HG03064 (cell line): Measurements from ENCODE around the gene AOPEP.
A peak's percentile ranks its signal among the peaks of the same experiment; 100 is the strongest.
"Not testable (repeated sequence)": the region's sequence is repeated elsewhere in the genome, so short reads cannot be mapped to it uniquely, and the experiment has no call there.

Source experiments
- ATAC-seq: cut with Tn5 transposase; IDR thresholded peaks from one replicate; pipeline ENCODE4 v1.9.1; 2021; ENCODE audit warnings: low read depth; ENCODE audit not compliant: unreplicated experiment

The AOPEP gene

GRCh38 chr9:94829380-94830070 lies 103.0 kb downstream of the AOPEP start:
- ATAC-seq, result no peak

GRCh38 chr9:94830071-94830604 lies 103.6 kb downstream of the AOPEP start:
- ATAC-seq, result not testable (repeated sequence)

DNA sequence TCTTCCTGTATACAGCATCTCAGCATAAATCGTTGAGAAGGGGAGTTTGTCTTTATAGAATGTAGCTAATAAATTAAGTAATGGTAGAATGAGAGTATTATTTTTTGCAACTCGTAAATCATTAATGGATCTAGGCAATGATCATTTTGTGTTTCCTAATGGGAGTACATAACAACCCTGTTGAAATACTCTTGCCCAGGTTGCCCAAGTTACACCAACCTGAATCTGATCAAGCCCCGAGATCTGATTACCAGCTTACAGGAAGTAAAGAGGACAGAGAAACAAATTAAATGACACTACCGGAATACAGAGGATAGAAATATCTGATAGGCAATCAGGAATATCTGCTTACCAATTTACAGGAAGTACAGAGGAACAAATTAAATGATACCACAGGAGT lies 107.3 kb downstream of the AOPEP start:
- no peak for ATAC-seq

GRCh38 chr9:94837404-94837803 lies 110.9 kb downstream of the AOPEP start:
- no peak for ATAC-seq

DNA sequence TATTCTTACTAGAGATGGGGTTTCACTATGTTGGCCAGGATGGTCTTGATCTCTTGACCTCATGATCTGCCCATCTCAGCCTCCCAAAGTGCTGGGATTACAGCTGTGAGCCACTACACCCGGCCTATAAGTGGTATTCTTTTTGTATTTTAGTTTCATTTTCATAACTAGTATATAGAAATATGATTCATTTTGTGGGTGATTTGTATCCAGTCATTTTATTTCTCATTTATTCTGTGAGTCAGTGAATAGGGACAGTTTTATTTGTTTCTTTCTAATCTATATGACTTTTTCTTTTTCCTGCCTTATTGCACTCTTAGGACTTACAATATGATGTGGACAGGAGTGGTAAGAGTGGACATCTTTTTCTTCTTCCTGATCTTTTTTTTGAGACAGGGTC lies 112.9 kb downstream of the AOPEP start:
- ATAC-seq, result no peak

GRCh38 chr9:94840738-94841137 lies 114.2 kb downstream of the AOPEP start:
- no peak for ATAC-seq

- no peak for ATAC-seq
Observed at GRCh38 chr9:94843134-94843533, 116.6 kb downstream of the AOPEP start.

DNA sequence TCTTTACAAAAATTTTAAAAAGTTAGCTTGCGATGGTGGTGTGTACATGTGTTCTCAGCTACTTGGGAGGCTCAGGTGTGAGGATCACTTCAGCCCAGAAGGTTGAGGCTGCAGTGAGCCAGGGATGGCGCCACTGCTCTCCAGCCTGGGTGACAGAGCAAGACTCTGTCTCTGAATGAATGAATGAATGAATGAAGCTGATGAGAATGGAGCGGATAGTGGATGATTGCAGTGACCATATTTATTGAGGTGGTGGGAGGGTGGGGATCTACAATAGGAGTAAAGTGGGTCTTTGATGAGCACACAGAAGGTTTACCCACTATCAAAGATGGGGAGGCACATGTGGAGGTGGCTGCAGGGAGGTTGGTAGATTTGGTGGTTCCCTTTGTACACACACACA lies 120.2 kb downstream of the AOPEP start:
- no peak for ATAC-seq

DNA sequence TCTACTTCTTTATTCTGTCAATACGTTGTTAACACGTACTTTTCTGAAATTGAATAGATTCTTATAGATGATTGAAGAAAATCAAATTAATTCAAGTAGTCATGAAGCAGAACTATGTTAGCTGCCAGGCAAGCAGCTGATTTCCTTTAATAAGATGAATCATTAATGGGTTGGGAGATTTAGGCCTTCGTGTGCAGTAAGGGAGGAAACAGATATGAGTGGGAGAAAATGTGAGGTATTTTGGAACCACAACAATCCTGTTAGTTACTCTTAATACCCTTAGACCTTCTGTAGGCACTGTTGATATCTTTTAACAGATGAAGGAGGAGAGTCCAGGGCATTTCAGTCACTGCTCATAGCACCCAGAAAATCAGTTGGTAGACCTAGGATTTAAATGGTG lies 121.0 kb downstream of the AOPEP start:
- ATAC-seq, result no peak

GRCh38 chr9:94848791-94849190 lies 122.3 kb downstream of the AOPEP start:
- not testable (repeated sequence) for ATAC-seq

DNA sequence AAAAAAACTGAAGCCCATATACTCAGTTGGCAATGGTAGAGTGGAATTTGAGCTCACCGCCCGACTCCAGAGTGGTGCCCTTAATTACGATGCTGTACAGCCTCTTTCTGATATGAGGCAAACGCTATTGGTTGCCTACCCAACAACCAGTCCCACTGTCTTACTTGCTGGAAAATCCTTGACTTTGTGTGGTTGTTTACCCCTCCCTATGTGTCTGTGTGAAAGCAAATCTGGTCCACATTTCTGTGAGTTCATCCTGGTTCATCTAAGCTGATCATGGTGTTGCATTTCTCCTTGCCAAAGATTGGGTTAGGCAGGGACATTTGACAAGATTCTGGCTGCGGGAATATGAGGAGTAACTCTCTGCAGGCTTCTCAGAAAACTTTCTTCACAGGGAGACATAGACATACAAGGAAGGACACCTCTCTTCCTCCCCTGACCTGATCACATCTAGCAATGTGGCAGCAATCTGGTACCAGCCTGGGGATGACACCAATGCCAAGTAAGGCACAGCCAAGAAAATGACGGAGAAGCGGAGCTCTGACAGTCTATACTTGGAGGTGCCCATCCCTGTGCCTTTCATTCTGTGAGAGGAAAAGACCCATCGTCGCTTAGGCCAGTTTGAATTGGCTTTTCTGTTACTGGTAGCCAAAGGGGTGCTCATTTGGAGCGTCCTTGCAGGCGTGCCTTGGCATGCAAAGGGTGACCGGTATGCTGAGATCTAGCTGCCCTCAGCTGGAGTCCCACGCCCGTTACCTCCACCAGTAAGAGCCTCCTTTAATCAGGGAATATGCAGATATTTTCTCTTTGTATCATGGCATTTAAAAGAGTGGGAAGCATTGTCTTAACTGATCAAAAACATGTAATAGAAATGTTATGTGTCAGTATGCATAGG lies 124.3 kb downstream of the AOPEP start:
- ATAC-seq, result no peak

DNA sequence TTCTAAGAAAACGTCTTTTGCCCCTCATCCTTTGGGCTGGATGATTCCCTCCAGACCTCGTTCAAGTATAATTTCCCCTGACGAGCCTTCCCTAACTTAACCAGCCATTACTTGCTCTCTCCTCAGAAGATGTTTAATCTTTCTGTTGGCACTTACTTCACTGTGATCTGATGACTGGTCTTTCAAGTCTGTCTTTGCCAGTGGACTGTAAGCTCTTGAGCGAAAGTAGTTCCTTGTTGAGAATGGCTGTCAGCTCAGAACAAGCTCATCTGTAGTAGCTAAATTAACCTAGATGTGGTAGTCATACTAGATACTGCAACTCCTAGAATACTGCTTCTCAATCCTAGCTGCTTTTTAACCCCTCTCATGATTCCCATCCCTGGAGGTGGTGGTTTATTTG lies 125.0 kb downstream of the AOPEP start:
- no peak for ATAC-seq

- ATAC-seq, result no peak
Observed at GRCh38 chr9:94851892-94852291, 125.4 kb downstream of the AOPEP start.

DNA sequence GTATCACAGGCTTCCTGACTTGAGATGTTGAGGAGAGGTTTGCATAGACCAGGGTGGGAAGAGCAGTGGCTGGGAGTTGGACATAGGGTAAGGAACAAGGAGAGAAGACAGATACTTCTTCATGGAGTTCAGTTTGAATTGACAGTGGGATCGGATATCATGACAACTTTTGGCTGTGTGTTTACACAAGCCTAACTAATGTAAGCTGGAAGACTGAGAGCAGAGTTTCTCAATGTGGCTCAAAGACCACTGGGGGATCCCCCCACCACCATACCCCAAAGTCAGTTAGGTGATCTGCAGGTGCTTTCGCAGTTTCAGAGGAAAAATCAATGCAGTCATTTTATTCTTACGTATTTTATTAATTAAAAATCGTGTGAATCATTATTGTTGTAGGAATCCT lies 125.9 kb downstream of the AOPEP start:
- no peak for ATAC-seq

- no peak for ATAC-seq
Observed at GRCh38 chr9:94853887-94854286, 127.4 kb downstream of the AOPEP start.

GRCh38 chr9:94855903-94856302 lies 129.4 kb downstream of the AOPEP start:
- ATAC-seq, result no peak

GRCh38 chr9:94857791-94858190 lies 131.3 kb downstream of the AOPEP start:
- ATAC-seq, result no peak

- ATAC-seq, result no peak
Observed at GRCh38 chr9:94859226-94859625, 132.7 kb downstream of the AOPEP start.

DNA sequence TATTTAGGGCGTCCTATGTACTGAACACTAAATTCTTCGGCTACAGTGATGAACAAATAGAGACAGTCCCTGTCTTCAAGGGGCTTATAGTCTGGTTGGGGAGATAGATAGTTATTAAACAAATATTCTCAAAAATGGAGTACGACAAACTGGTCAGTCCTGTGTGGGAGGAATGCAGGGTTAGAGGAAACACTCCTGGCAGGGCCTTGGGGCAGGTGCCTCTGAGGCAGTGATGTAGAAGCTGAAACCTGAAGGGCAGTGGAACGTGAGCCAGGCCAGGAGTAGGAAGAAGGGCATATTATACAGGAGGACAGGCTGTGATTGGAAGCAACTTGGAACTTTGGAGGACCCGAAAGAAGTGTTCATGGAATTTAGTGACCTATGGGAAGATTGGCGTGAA lies 133.4 kb downstream of the AOPEP start:
- ATAC-seq, result no peak

DNA sequence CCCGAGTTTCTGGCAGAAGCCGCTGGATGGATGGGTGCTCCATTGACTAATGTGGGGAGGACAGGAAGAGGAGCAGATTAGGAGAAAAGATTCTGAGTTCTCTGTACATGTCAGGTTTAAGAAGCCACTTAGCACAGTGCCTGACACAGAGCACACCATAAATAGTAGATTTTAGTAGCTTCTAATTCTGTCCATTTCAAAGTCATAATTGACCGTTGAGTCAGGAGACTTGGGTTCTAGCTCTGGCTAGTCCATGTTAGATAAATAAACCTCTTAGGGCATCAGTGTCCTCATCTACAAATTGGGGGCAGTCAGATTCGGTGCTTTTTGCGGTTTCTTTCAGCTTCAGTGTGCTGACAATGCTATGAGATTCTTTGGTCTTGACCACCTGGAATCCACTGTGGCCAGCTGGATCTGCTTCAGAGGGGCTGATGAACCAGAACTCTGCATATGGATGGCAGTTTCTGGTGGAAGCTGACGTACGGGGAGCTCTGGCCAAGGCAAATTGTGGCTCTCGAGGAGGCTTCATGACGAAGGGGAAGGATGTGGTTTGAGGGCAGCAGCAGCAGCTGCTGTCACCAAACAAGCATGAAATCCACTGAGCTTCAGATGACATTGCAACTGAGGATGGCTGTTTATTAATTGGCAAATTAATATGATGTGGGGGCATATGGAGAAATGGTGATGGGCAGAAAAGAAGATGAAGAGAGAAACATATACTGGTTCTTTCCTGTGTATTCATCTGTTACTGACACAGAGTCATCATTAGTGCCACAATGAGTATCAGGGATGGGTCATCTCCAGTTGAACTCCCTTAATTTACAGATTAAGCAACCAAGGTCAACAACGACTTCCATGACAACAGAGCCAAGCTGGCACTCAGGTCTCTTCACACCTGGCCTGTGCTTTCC lies 134.4 kb downstream of the AOPEP start:
- ATAC-seq, result peak; percentile 97
